ENCODE results near the gene ZNF493. TPM values are rescaled to one million over a fixed set of nuclear protein-coding genes. Genes with fewer than 3 reads are reported as not detected.

ZNF493 gene
- total RNA-seq, 1 experiment from 2014 or later, result 26.4 TPM

DNA sequence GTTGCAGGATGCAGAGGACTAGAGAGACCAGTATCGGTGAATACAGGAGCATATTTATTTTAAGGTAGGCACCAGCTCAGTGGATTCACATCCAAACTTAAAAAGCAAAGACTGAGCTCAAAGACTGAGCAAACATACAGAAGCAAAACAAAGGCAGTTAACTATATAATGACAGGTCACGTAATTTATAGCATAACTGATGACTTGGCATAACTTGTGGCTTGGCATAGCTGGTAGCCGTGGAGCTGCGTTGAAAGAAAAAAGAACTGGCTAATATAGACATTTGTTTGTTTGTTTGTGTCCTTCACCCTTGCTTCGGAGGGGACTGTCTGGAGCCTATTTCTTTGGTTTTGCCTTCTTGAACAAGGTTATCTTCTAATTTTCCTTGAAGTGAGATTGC lies 33.7 kb downstream of the ZNF493 start:
- no CpG with 5 or more reads among the region's 5 CpGs for WGBS (ENCODE audit: extremely low coverage, insufficient read length, low lambda C conversion rate)
- H3K4me2 ChIP-seq (ENCODE audit: insufficient read depth, insufficient read length, low read length), result no peak overlapping the region

More for the DNA sequence above, 33.7 kb downstream of the ZNF493 start:
- Histone ChIP-seq H3K27ac (ENCODE audit: insufficient read length, low read depth, low read length) (no peak overlapping the region), H2BK15ac (ENCODE audit: low read depth, low read length) (no peak overlapping the region), H3K23ac (ENCODE audit: insufficient read length, low read depth, low read length) (no peak overlapping the region), H2BK12ac (ENCODE audit: insufficient read length, low read depth, low read length) (no peak overlapping the region), H3K27me3 (ENCODE audit: insufficient read depth, low read length) (no peaks in the 10 kb centered on the region), H3K4ac (ENCODE audit: low read depth, low read length) (no peak overlapping the region), H3K18ac (ENCODE audit: insufficient read length, low read depth, low read length) (no peak overlapping the region), H2BK5ac (ENCODE audit: insufficient read length, low read length) (no peak overlapping the region), H2BK20ac (ENCODE audit: low read depth, low read length, poor library complexity, severe bottlenecking) (no peak overlapping the region), H2BK120ac (ENCODE audit: low read depth, low read length, poor library complexity, severe bottlenecking) (no peak overlapping the region), H3K9ac (ENCODE audit: extremely low read depth, insufficient read length, low read length) (no peak overlapping the region), H4K91ac (ENCODE audit: insufficient read length, low read depth, low read length) (no peak overlapping the region), H3K23me2 (ENCODE audit: insufficient read length, low read depth, low read length, poor library complexity, severe bottlenecking) (no peaks in the 10 kb centered on the region), H4K8ac (replicated peaks; ENCODE audit: insufficient read length, low read depth, low read length) (no peak overlapping the region), H2AFZ (ENCODE audit: low read length) (no peak overlapping the region), H2AK5ac (ENCODE audit: insufficient read length, low read length) (no peak overlapping the region), H3K9me3 (ENCODE audit: control insufficient read depth, low read depth, low read length) (no peaks in the 10 kb centered on the region), H3K4me1 (ENCODE audit: insufficient read depth, low read length) (no peaks in the 10 kb centered on the region), H4K20me1 (ENCODE audit: control insufficient read depth, insufficient read depth, insufficient read length) (no peaks in the 10 kb centered on the region), H3K14ac (ENCODE audit: insufficient read depth, low read length) (no peak overlapping the region), H4K5ac (ENCODE audit: insufficient read length, low read depth, low read length) (no peak overlapping the region), H3K79me1 (ENCODE audit: insufficient read depth, low read depth, low read length, poor library complexity, severe bottlenecking) (no peaks in the 10 kb centered on the region), H3K56ac (ENCODE audit: insufficient read length, low read depth, low read length) (no peak overlapping the region), H3K79me2 (ENCODE audit: insufficient read depth, low read length) (no peaks in the 10 kb centered on the region; the same call in 1 of the 2 replicates), H3T11ph (ENCODE audit: low read length) (no peak overlapping the region)
- peaks cover 4 to 13% (median 6%) of the 10 kb centered on the region in 3 experiments; a peak in 6 of 7 replicates for H3K36me3 Mint-ChIP-seq (ENCODE audit: insufficient read depth in 1 of 3, low read depth in 3 of 3)
- H3K9me3 Mint-ChIP-seq, result peaks cover 12 to 46% of the 10 kb centered on the region in 2 experiments
- DNase-seq, result no peak
- no peaks in the 10 kb centered on the region for H3K4me1 Mint-ChIP-seq
- TF ChIP-seq, protein P1, sequence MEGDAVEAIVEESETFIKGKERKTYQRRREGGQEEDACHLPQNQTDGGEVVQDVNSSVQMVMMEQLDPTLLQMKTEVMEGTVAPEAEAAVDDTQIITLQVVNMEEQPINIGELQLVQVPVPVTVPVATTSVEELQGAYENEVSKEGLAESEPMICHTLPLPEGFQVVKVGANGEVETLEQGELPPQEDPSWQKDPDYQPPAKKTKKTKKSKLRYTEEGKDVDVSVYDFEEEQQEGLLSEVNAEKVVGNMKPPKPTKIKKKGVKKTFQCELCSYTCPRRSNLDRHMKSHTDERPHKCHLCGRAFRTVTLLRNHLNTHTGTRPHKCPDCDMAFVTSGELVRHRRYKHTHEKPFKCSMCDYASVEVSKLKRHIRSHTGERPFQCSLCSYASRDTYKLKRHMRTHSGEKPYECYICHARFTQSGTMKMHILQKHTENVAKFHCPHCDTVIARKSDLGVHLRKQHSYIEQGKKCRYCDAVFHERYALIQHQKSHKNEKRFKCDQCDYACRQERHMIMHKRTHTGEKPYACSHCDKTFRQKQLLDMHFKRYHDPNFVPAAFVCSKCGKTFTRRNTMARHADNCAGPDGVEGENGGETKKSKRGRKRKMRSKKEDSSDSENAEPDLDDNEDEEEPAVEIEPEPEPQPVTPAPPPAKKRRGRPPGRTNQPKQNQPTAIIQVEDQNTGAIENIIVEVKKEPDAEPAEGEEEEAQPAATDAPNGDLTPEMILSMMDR (conservative IDR thresholded peaks at IDR 0.05), result no peak
- H3K27me3 Mint-ChIP-seq (ENCODE audit: low read depth), result peaks cover 1% of the 10 kb centered on the region; the same call in 1 of the 2 replicates
- H3K4me3 Mint-ChIP-seq, result no peak overlapping the region
- no peak overlapping the region for H3K27ac Mint-ChIP-seq
